ENCODE results near the gene ACKR2.

GRCh38 chr3:42829628-42830436, 20.6 kb downstream of the ACKR2 start:
- TF ChIP-seq CTCF (IDR thresholded peaks at IDR 0.05) (no peak), POLR2A (IDR thresholded peaks at IDR 0.05) (no peak)

Data from testis (tissue), 2 donors.